HepG2 (cell line): ENCODE results near the gene PTCH1. TPM values are rescaled to one million over a fixed set of nuclear protein-coding genes. Genes with fewer than 3 reads are reported as not detected.

ENCODE experiments used
- ARID4A ChIP-seq: sonication (generic); formaldehyde crosslinking; IDR thresholded peaks from 2 replicates; pipeline ENCODE4 v1.5.0; 2020; ENCODE audit warnings: mild to moderate bottlenecking, missing genetic modification reagents, borderline replicate concordance
- ELF3 ChIP-seq: IDR thresholded peaks from 2 replicates; pipeline ENCODE4 v1.6.1; 2016; ENCODE audit warnings: missing genetic modification reagents, missing compliant biosample characterization
- HHEX ChIP-seq: IDR thresholded peaks from 2 replicates; pipeline ENCODE4 v1.6.1; 2016; ENCODE audit warnings: control low read depth
- KAT8 ChIP-seq: IDR thresholded peaks from 2 replicates; pipeline ENCODE4 v1.6.1; 2016; ENCODE audit warnings: missing genetic modification reagents, missing compliant biosample characterization
- MAX ChIP-seq: IDR thresholded peaks from 2 replicates; pipeline ENCODE4 v1.6.1; 2012; ENCODE audit warnings: inconsistent platforms
- NFIC ChIP-seq: IDR thresholded peaks from 2 replicates; pipeline ENCODE4 v1.6.1; 2012; ENCODE audit warnings: mild to moderate bottlenecking, low read length, inconsistent platforms
- PCBP2 ChIP-seq: fragments of 200-400 bp; formaldehyde crosslinking; optimal IDR thresholded peaks from 2 replicates; pipeline ENCODE3; 2018; ENCODE audit warnings: low read length, low read depth; ENCODE audit not compliant: poor library complexity, severe bottlenecking
- SSRP1 ChIP-seq: IDR thresholded peaks from 2 replicates; pipeline ENCODE4 v1.6.1; 2016; ENCODE audit warnings: control low read depth
- TEAD3 ChIP-seq: optimal IDR thresholded peaks from 2 replicates; pipeline ENCODE3; 2016; ENCODE audit warnings: borderline replicate concordance
- THYN1 ChIP-seq: sonication (generic); formaldehyde crosslinking; IDR thresholded peaks from 2 replicates; pipeline ENCODE4 v1.8.1; 2023; ENCODE audit warnings: low read depth, mild to moderate bottlenecking, moderate library complexity, missing genetic modification reagents, borderline replicate concordance
- ZFP37 ChIP-seq: sonication (generic); formaldehyde crosslinking; IDR thresholded peaks from 2 replicates; pipeline ENCODE4 v1.4.0; 2020; ENCODE audit warnings: missing genetic modification reagents, borderline replicate concordance
- ZNF563 ChIP-seq: sonication (generic); formaldehyde crosslinking; IDR thresholded peaks from 2 replicates; pipeline ENCODE4 v1.8.0; 2022; ENCODE audit warnings: mild to moderate bottlenecking, moderate library complexity, missing genetic modification reagents
- ZNF660 ChIP-seq: sonication (generic); formaldehyde crosslinking; IDR thresholded peaks from 2 replicates; pipeline ENCODE4 v1.5.1; 2020; ENCODE audit warnings: mild to moderate bottlenecking, low read depth, missing genetic modification reagents, borderline replicate concordance
- ZNF724P ChIP-seq: sonication (generic); formaldehyde crosslinking; IDR thresholded peaks from 2 replicates; pipeline ENCODE4 v1.8.0; 2022; ENCODE audit warnings: missing genetic modification reagents, borderline replicate concordance
- ZNF841 ChIP-seq: sonication (generic); formaldehyde crosslinking; IDR thresholded peaks from 2 replicates; pipeline ENCODE4 v1.8.1; 2023; ENCODE audit warnings: missing genetic modification reagents, borderline replicate concordance
- polyA plus RNA-seq, 8 experiments: library from polyadenylated mRNA; depleted of rRNA in 3 of 8; stranded (reverse) in 7 of 8; unstranded in 1 of 8; fragments of >200 nt; fragmentation: Illumina TruSeq in 4 of 8; extraction: Trizol in 4 of 8; gene quantifications; 2 replicates each; pipeline versions ENCODE4 v1.2.1 to v1.2.3, GENCODE V29; 2011 to 2016; ENCODE audit warnings: low read depth in 4 of 8, missing spikeins in 1 of 8, mixed read lengths in 1 of 8; ENCODE audit not compliant: insufficient read depth in 1 of 8
- total RNA-seq, 5 experiments: library from RNA; depleted of rRNA; stranded (reverse); fragments of >200 nt; fragmentation: Illumina TruSeq; extraction: Trizol; gene quantifications; 2 replicates each; pipeline ENCODE4 v1.2.3, GENCODE V29; 2016; ENCODE audit warnings: low read depth in 1 of 5
- TF ChIP-seq, protein P1 (sequence below): sonication (generic); IDR thresholded peaks from 2 replicates; pipeline ENCODE4 v1.6.1; 2016; ENCODE audit warnings: low read depth, borderline replicate concordance
- TF ChIP-seq, protein P2 (sequence below): sonication (generic); formaldehyde crosslinking; IDR thresholded peaks from 2 replicates; pipeline ENCODE4 v1.4.0; 2020; ENCODE audit warnings: mild to moderate bottlenecking, missing genetic modification reagents
- TF ChIP-seq, protein P3 (sequence below): sonication (generic); formaldehyde crosslinking; IDR thresholded peaks from 2 replicates; pipeline ENCODE4 v1.5.0; 2020; ENCODE audit warnings: missing genetic modification reagents, mild to moderate bottlenecking, borderline replicate concordance

PTCH1 gene
- total and polyA plus RNA-seq, 2 of the 13 experiments (the other 11 are each of a cell fraction or from before 2014, with no cell fraction given), result 2.8 to 3.9 TPM

- TF ChIP-seq ZNF660 (no peak), THYN1 (CRISPR knock-in tag) (no peak), HHEX (peak; percentile 74; the same call in 1 of the 2 replicates), ZNF841 (CRISPR knock-in tag) (no peak), ZFP37 (CRISPR knock-in tag) (no peak), ZNF563 (CRISPR knock-in tag) (no peak), KAT8 (CRISPR knock-in tag) (0 out of 2 replicates have a peak, but pooled peaks have one; percentile 24), NFIC (peak; percentile 56; the same call in 1 of the 2 replicates), MAX (peak; percentile 33; the same call in 1 of the 2 replicates), ARID4A (CRISPR knock-in tag) (peak; percentile 50; the same call in 1 of the 2 replicates), SSRP1 (CRISPR knock-in tag) (no peak), ZNF724P (no peak), TEAD3 (CRISPR knock-in tag) (peak; percentile 58), ELF3 (peak; percentile 63), PCBP2 (no peak)
- TF ChIP-seq, protein P1, sequence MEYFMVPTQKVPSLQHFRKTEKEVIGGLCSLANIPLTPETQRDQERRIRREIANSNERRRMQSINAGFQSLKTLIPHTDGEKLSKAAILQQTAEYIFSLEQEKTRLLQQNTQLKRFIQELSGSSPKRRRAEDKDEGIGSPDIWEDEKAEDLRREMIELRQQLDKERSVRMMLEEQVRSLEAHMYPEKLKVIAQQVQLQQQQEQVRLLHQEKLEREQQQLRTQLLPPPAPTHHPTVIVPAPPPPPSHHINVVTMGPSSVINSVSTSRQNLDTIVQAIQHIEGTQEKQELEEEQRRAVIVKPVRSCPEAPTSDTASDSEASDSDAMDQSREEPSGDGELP, result no peak
- TF ChIP-seq, protein P2, sequence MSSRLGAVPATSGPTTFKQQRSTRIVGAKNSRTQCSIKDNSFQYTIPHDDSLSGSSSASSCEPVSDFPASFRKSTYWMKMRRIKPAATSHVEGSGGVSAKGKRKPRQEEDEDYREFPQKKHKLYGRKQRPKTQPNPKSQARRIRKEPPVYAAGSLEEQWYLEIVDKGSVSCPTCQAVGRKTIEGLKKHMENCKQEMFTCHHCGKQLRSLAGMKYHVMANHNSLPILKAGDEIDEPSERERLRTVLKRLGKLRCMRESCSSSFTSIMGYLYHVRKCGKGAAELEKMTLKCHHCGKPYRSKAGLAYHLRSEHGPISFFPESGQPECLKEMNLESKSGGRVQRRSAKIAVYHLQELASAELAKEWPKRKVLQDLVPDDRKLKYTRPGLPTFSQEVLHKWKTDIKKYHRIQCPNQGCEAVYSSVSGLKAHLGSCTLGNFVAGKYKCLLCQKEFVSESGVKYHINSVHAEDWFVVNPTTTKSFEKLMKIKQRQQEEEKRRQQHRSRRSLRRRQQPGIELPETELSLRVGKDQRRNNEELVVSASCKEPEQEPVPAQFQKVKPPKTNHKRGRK (CRISPR knock-in tag), result no peak
- TF ChIP-seq, protein P3, sequence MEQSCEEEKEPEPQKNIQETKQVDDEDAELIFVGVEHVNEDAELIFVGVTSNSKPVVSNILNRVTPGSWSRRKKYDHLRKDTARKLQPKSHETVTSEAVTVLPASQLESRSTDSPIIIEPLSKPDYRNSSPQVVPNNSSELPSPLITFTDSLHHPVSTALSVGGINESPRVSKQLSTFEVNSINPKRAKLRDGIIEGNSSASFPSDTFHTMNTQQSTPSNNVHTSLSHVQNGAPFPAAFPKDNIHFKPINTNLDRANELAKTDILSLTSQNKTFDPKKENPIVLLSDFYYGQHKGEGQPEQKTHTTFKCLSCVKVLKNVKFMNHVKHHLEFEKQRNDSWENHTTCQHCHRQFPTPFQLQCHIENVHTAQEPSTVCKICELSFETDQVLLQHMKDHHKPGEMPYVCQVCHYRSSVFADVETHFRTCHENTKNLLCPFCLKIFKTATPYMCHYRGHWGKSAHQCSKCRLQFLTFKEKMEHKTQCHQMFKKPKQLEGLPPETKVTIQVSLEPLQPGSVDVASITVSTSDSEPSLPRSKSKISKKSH (CRISPR knock-in tag), result no peak
These were observed 12.5 kb downstream of the PTCH1 start (continued) for GRCh38 chr9:95504053-95504963.
